DMS114 treated with DMSO at 0.1 percent for 48 hours (cell line): ENCODE data around the gene TMCO5A.
A peak's percentile ranks its signal among the peaks of the same experiment; 100 is the strongest.
"Not testable (repeated sequence)": the region's sequence is repeated elsewhere in the genome, so short reads cannot be mapped to it uniquely, and the experiment has no call there.

Source experiments
- DNase-seq: peaks from one replicate; lab custom pipeline; 2025; ENCODE audit not compliant: unreplicated experiment; lab: John Stamatoyannopoulos, UW

TMCO5A gene

GRCh38 chr15:37934340-37934739, at the start of gene TMCO5A:
Gene TMCO5A (plus strand): TSS chr15:37934640. CDS start chr15:37936324, 1,684 bp downstream.
- DNase-seq: no peak

- no peak for DNase-seq
Observed at GRCh38 chr15:37885651-37886050, 48.8 kb upstream of the TMCO5A start.

- no peak for DNase-seq
Observed at GRCh38 chr15:37888356-37888755, 46.1 kb upstream of the TMCO5A start.

- peak; percentile 51 for DNase-seq
Observed at GRCh38 chr15:37891766-37892368, 42.6 kb upstream of the TMCO5A start.

- DNase-seq: no peak
Observed at GRCh38 chr15:37893309-37893708, 41.1 kb upstream of the TMCO5A start.

GRCh38 chr15:37898362-37898761, 36.1 kb upstream of the TMCO5A start:
- no peak for DNase-seq

GRCh38 chr15:37900326-37901221, 33.9 kb upstream of the TMCO5A start:
- DNase-seq: no peak

- DNase-seq: no peak
Observed at GRCh38 chr15:37902126-37902525, 32.3 kb upstream of the TMCO5A start.

GRCh38 chr15:37903919-37904625, 30.4 kb upstream of the TMCO5A start:
- DNase-seq: no peak

GRCh38 chr15:37907136-37907535, 27.3 kb upstream of the TMCO5A start:
- DNase-seq: no peak

GRCh38 chr15:37921527-37922385, 12.7 kb upstream of the TMCO5A start:
- no peak for DNase-seq

- DNase-seq: no peak
Observed at GRCh38 chr15:37926136-37926535, 8.3 kb upstream of the TMCO5A start.

- DNase-seq: no peak
Observed at GRCh38 chr15:37929238-37929637, 5.2 kb upstream of the TMCO5A start.

GRCh38 chr15:37931321-37931720, 3.1 kb upstream of the TMCO5A start:
- no peak for DNase-seq

GRCh38 chr15:37931868-37932267, 2.6 kb upstream of the TMCO5A start:
- DNase-seq: no peak

- DNase-seq: no peak
Observed at GRCh38 chr15:37932549-37932948, 1.9 kb upstream of the TMCO5A start.

GRCh38 chr15:37933666-37934065, 774 bp upstream of the TMCO5A start:
- DNase-seq: no peak

- DNase-seq: no peak
Observed at GRCh38 chr15:37940876-37941275, 6.4 kb downstream of the TMCO5A start.

GRCh38 chr15:37941779-37942178, 7.3 kb downstream of the TMCO5A start:
- DNase-seq: no peak

GRCh38 chr15:37951999-37952398, 17.6 kb downstream of the TMCO5A start:
- DNase-seq: no peak

GRCh38 chr15:37960742-37961141, 26.3 kb downstream of the TMCO5A start:
- DNase-seq: not testable (repeated sequence)
